HG03342 (cell line): ENCODE results near the gene TTLL5.

Experiments used
- ATAC-seq: cut with Tn5 transposase; IDR thresholded peaks from one replicate; pipeline ENCODE4 v1.9.1; 2021; ENCODE audit warnings: mild to moderate bottlenecking, moderate library complexity; ENCODE audit not compliant: unreplicated experiment

TTLL5 gene

DNA sequence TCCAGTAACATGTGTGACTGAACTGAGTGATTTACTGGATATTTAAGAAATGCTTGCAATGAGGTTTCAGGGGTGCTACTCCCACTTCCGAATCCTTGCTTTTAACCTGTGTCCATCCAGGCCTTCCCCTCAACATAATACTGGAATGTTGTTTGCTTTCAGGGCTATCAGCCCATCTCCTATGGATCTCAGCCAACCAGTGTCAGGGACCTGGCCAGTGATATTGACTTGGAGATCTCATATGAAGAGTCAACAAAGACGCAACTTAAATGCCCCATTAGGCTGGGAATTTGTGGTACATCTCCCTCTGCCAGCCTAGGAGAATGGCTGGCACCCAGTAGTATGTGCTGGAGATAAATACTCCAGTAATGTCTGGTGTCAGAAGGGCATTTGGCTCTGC is 323.6 kb downstream of the TTLL5 start:
- ATAC-seq: no peak

DNA sequence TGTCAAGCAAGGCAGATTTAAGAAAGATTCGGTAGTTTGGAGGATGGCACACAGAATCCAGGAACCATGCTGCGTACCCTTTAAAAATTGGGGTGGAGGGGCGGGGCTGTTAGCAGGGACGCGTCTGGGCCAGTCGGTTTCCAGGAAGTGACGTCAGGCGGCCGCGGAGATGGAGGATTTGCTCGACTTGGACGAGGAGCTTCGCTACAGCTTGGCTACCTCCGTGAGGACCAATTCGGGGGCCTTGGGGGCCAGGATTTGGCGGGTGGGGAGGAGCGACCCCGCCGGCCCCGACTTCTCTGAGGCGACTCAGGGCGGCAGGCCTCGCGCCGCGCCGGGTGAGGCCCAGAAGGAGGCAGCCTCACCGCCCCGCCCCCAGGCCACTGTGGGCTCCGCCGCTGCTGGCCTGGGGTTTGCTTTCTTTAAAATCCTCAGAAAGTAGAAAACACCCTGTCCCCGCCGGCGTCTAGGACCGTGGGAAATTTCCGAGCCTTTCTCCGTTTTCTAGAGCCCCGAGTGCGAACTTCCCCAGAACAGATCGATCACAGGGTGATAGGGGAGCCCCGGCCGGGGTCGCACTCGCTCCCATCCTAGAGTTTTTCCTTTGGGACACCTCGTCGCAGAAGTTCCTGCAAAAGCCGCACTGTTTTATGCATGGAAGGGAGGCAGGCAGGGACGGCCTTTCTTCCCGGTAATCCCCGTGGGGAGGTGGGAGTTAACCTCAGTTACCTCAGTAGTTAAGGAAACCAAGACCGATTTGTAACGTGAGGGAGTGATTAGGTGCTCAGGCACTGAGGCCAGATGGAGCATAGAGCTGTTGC is 324.8 kb downstream of the TTLL5 start, which contains the start of gene IFT43:
Gene IFT43 (plus strand): TSS at position 146 of the 821 bp plus-strand sequence. CDS start 24 bp downstream, at position 170.
- ATAC-seq: peak; percentile 61

DNA sequence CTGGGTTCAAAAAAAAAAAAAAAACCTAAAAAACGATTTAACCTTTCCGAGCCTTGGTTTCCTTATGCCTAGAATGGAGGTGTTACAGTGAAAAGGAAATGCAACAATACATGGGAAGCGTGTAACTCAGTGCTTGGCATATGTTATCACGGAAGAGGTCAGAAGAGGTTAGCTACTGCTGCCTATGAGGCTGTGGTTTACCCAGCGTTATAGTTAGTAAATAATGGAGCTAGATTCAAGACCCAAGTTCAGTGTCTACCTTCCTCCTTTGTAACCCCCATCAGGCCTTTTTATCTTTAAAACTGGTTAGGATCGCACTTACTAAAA is 325.4 kb downstream of the TTLL5 start:
- no peak for ATAC-seq

DNA sequence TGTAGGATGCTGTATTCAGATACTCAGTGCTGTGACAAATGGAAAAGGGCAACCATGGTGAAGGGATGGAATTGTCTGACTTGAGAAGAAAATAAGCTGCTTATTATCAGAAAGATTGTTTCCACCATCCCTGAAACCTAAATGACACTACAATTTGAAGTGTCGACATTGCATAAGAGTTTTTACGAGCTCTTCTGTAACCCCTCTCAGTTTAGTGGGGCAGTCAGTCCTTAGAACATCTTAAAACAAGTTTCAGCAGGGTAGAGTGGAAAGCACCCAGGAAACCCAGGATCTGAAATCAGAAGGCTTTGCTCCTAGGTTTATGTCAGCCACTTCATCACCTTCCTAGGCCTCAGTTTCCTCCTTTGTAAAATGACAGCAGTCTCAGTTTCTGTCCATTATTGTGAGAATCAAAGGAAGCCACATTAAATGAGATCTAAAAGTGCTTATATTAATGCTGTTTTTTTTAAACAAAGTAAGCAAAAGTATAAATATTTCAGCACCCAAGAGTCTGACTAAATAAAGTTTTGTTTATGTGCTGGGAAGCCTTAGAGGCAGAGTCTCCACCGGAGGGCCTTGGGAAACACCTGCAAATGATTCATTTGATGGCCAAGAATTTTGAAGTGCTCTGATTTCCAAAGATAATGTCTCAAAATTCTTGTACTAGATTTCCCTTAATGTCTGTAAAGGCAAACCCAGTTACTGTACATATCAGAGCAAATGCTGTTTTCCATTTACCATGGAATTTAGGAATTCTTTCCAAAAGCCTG is 326.3 kb downstream of the TTLL5 start:
- ATAC-seq: no peak

DNA sequence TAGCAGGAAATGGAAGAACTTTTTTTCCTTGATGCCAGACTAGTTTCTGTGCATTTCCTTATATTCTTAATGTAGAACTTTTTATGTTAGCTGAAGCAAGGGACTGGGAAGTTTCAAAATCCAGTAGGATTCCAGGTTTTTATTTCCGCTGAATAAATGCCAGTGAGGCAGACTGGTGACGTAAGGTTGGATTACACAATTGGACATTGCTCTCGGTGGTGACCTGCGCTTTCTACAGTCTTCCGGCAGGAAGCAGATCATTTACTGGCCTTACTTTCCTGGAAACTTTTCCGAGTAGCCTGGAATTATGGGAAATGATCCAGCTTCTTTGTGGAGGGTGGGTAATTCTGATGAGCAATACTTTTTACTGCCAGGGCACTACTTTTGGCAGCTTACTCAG is 328.1 kb downstream of the TTLL5 start:
- no peak for ATAC-seq

DNA sequence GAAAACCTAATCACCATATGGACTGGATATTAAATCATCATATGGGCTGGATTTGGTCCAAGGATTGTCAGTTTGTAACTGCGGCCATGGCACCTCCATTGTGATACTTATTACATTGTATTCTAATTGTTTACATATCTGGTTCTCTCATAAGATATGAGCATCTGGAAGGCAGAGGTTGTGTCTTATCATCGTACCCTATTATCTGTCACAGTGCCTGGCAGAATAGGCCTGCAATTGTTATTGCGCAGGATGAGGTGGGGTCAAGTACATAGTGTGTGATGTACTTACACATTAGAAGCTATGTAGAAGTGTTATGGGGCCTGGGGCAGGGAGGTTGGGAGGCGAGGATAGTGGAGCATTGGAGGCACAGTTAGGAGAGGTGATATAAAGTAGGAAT is 329.3 kb downstream of the TTLL5 start:
- no peak for ATAC-seq

DNA sequence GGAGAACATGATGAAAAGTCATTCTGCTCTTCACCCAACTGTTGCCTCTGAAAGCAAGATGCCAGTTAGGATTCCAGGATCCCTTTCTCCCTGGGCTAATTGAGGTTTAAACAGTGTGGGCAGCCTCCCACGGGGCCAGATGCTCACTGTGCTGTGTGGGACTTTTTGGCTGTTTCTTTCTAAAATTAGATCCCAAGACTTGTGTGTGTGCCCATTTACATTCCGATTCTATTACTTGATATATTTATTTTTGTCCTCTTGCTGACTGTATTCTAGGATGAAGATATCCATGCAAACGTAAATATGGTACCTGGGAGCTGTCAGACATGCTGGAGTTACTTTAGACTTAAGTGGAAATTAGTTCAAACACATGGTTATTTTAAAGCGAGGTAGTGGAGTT is 330.7 kb downstream of the TTLL5 start:
- ATAC-seq: no peak

DNA sequence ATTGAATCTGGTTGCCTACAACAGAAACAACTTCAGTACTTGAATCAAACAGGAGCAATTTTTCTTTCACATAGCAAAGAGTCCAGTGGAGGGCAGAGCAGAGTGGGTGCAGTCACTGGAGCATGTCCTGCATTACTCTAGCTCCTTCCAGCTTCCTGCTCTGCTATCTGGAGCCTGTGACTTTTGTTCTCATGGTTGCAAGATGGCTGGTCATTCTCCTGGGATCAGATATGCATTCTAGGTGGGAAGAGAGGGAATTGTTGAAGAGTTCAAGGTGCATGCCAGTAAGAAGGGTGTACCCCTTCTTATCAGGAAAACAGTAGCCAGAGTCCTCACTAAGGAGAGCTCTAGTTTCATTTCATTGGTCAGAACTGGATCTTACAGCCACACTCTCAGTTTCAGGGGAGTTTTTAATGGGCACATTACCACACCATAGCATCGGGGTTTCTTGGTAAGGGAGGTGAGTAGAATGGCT is 332.6 kb downstream of the TTLL5 start:
- peak; percentile 67 for ATAC-seq

DNA sequence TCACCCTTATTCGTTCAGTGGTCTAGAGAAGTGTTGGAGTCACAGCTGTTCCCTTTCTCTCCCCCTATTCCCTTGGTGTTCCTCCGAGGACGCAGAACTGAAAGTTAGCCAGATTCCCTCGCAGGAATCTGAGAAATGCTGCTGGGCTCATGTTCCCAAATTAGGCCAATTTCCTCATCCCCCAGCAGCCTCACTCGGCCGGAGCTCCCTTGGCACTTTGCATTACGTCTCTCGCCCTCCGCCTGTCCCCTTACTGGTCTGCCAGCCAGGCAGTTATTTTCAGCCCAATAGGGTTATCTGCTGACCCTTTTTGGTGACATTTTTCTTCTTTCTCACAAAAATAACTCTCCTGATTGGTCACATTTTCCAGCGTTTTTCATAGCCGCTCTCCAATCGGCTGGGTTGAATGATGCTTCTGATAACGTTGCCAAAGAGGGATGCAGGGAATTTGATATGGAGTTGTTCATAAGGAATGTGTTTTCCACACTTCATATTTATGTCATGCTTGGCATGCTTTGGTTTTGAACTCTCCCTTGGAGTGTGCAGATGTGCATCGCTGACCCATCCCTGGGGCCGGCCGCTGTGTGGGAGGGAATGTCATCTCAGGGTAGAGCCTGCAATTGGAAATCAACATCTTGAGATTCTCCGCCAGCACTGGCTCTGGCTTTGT is 334.5 kb downstream of the TTLL5 start:
- ATAC-seq: no peak

DNA sequence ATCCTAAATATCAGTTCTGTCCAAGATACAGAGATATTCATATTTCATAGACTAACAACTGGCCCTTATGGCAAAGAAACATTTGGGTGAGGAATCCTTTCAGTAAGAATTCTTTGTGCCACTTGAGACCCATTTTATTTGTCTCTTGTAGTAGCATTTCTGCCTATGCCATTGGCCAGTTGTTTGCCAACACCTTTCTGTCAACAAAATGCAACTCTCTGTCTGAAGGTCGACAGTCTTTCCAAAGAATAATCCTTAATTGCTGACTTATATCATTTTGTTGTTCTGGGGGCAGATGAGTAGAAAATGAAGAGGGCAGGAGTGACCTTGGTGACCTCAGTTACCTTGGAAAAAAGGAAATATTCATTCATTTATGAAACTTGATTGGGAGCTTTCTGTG is 335.4 kb downstream of the TTLL5 start:
- no peak for ATAC-seq

DNA sequence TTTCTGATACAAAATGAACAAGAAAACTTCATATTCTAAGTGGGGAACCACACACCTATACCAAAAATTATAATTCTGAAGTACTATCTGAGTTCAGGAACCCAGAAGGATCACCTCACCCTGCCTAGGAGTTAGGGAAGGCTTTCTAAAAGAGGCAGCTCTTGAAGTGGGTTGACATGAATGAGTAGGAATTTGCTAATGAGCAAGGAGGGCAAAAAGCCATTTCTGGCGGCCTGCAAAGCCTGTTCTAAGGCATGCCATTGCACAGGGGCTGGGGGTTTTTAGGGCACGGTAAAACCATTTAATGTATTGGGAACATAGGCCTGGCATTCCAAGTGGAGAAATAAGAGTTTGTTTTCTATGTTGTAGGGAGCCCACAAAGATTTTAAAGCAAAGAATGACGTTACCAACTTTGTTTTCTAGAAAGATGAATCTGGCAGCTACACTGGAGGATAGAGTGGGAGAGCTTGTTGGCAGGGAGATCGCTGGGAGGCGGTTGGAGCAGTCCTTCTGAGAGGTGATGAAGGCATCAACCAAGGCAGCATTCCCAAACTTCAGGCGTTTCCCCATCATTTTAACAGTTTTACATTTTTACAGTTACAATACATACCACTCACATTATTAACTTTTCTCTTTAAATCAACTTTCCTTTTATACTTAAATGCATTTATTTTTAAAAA is 338.6 kb downstream of the TTLL5 start:
- ATAC-seq: no peak

DNA sequence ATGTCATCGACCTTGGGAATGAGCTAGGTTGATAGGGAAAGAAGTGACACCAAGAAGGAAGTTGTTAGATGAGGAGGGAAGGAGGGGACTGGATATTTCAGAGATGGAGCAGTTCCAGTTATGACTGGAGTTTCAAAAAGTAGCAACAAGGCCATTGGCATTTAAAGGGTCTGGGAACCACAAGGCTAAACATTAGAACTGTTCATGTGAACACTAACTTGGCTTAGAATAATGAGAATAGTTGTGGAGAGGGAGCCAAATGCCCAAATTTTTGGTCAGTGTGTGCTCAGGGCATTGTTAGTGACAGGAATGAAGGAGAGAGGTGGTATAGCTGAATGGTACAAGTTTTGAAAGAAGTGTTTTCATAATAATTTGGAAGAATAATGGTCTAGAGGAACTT is 341.3 kb downstream of the TTLL5 start:
- ATAC-seq: no peak
